H9 (cell line): ENCODE measurements around the gene FBXO31. TPM values are rescaled to one million over a fixed set of nuclear protein-coding genes. Genes with fewer than 3 reads are reported as not detected.

Experiments used
- DNase-seq: peaks from one replicate; pipeline ENCODE4 v3.0.0-alpha.2; 2017
- H2AFZ ChIP-seq: one replicate; pipeline ENCODE4 v1.6.1; 2013; ENCODE audit warnings: mild to moderate bottlenecking, low read length, control low read depth, moderate library complexity
- H2AK5ac ChIP-seq: 2 replicates; pipeline ENCODE4 v1.6.1; 2013; ENCODE audit warnings: low read length, control low read depth, mixed read lengths; ENCODE audit not compliant: insufficient read length
- H2BK120ac ChIP-seq: one replicate; pipeline ENCODE4 v1.6.1; 2013; ENCODE audit warnings: low read depth, mild to moderate bottlenecking, low read length, control low read depth, inconsistent platforms; ENCODE audit not compliant: poor library complexity, severe bottlenecking
- H2BK12ac ChIP-seq: 2 replicates; pipeline ENCODE4 v1.6.1; 2013; ENCODE audit warnings: low read length, control low read depth, mixed read lengths, low read depth; ENCODE audit not compliant: insufficient read length
- H2BK15ac ChIP-seq: 2 replicates; pipeline ENCODE4 v1.6.1; 2013; ENCODE audit warnings: low read depth, low read length, control low read depth
- H2BK20ac ChIP-seq: one replicate; pipeline ENCODE4 v1.6.1; 2013; ENCODE audit warnings: low read depth, mild to moderate bottlenecking, low read length, control low read depth, inconsistent platforms; ENCODE audit not compliant: poor library complexity, severe bottlenecking
- H2BK5ac ChIP-seq: 2 replicates; pipeline ENCODE4 v1.6.1; 2013; ENCODE audit warnings: low read length, control low read depth, mixed read lengths; ENCODE audit not compliant: insufficient read length
- H3K14ac ChIP-seq: 2 replicates; pipeline ENCODE4 v1.6.1; 2013; ENCODE audit warnings: low read length, control low read depth; ENCODE audit not compliant: insufficient read depth
- H3K18ac ChIP-seq: 2 replicates; pipeline ENCODE4 v1.6.1; 2013; ENCODE audit warnings: low read depth, mild to moderate bottlenecking, mixed read lengths, low read length, control low read depth; ENCODE audit not compliant: insufficient read length
- H3K23ac ChIP-seq: 2 replicates; pipeline ENCODE4 v1.6.1; 2013; ENCODE audit warnings: low read length, control low read depth, mixed read lengths, low read depth; ENCODE audit not compliant: insufficient read length
- H3K23me2 ChIP-seq: 2 replicates; pipeline ENCODE4 v1.6.1; 2013; ENCODE audit warnings: low read depth, mild to moderate bottlenecking, mixed read lengths, low read length, control low read depth; ENCODE audit not compliant: insufficient read length, poor library complexity, severe bottlenecking
- H3K27ac ChIP-seq: 2 replicates; pipeline ENCODE4 v1.5.1; 2013; ENCODE audit warnings: low read length, control low read depth, mixed read lengths, low read depth; ENCODE audit not compliant: insufficient read length
- H3K27me3 ChIP-seq: 2 replicates; pipeline ENCODE4 v1.6.1; 2013; ENCODE audit warnings: low read length, control low read depth, inconsistent platforms; ENCODE audit not compliant: insufficient read depth
- H3K4ac ChIP-seq: 2 replicates; pipeline ENCODE4 v1.6.1; 2013; ENCODE audit warnings: low read depth, mild to moderate bottlenecking, control low read depth, inconsistent platforms, low read length, moderate library complexity
- H3K4me1 ChIP-seq: 2 replicates; pipeline ENCODE4 v1.6.1; 2013; ENCODE audit warnings: low read length, control low read depth, inconsistent platforms; ENCODE audit not compliant: insufficient read depth
- H3K4me2 ChIP-seq: 2 replicates; pipeline ENCODE4 v1.6.1; 2013; ENCODE audit warnings: low read length, control low read depth, mixed read lengths; ENCODE audit not compliant: insufficient read length, insufficient read depth
- H3K56ac ChIP-seq: 2 replicates; pipeline ENCODE4 v1.6.1; 2013; ENCODE audit warnings: low read depth, mild to moderate bottlenecking, mixed read lengths, low read length, control low read depth; ENCODE audit not compliant: insufficient read length
- H3K79me1 ChIP-seq: 2 replicates; pipeline ENCODE4 v1.6.1; 2013; ENCODE audit warnings: low read depth, mild to moderate bottlenecking, moderate library complexity, low read length, control low read depth, inconsistent platforms; ENCODE audit not compliant: insufficient read depth, poor library complexity, severe bottlenecking
- H3K79me2 ChIP-seq: 2 replicates; pipeline ENCODE4 v1.6.1; 2013; ENCODE audit warnings: low read length, control low read depth, inconsistent platforms; ENCODE audit not compliant: insufficient read depth
- H3K9ac ChIP-seq: 2 replicates; pipeline ENCODE4 v1.6.1; 2013; ENCODE audit warnings: low read length, control low read depth, mixed read lengths; ENCODE audit not compliant: insufficient read length; ENCODE audit errors: extremely low read depth
- H3K9me3 ChIP-seq: one replicate; pipeline ENCODE4 v1.6.1; 2013; ENCODE audit warnings: low read depth, low read length, inconsistent platforms; ENCODE audit not compliant: control insufficient read depth
- H3T11ph ChIP-seq: one replicate; pipeline ENCODE4 v1.6.1; 2013; ENCODE audit warnings: mild to moderate bottlenecking, low read length, control low read depth, inconsistent platforms
- H4K20me1 ChIP-seq: one replicate; pipeline ENCODE4 v1.6.1; 2013; ENCODE audit not compliant: control insufficient read depth, insufficient read length, insufficient read depth
- H4K5ac ChIP-seq: 2 replicates; pipeline ENCODE4 v1.6.1; 2013; ENCODE audit warnings: low read depth, mild to moderate bottlenecking, mixed read lengths, low read length, control low read depth; ENCODE audit not compliant: insufficient read length
- H4K8ac ChIP-seq: replicated peaks from 2 replicates; pipeline ENCODE4 v1.6.1; 2013; ENCODE audit warnings: low read length, control low read depth, mixed read lengths, low read depth; ENCODE audit not compliant: insufficient read length
- H4K91ac ChIP-seq: 2 replicates; pipeline ENCODE4 v1.6.1; 2013; ENCODE audit warnings: low read depth, mild to moderate bottlenecking, moderate library complexity, mixed read lengths, low read length, control low read depth; ENCODE audit not compliant: insufficient read length
- H3K27ac Mint-ChIP-seq, 3 experiments: 2 replicates in 2 of 3; 3 replicates in 1 of 3; pipeline ENCODE4 v1.8.0; 2020 to 2021; ENCODE audit warnings: mixed read lengths in 3 of 3, mild to moderate bottlenecking in 1 of 3, moderate library complexity in 1 of 3
- H3K27me3 Mint-ChIP-seq: 2 replicates; pipeline ENCODE4 v1.8.0; 2021; ENCODE audit warnings: low read depth, mild to moderate bottlenecking, moderate library complexity, mixed read lengths
- H3K36me3 Mint-ChIP-seq, 3 experiments: 2 replicates in 2 of 3; 3 replicates in 1 of 3; pipeline ENCODE4 v1.8.0; 2020 to 2021; ENCODE audit warnings: low read depth in 3 of 3, mixed read lengths in 3 of 3; ENCODE audit not compliant: insufficient read depth in 1 of 3
- H3K4me1 Mint-ChIP-seq, 2 experiments: 2 replicates each; pipeline ENCODE4 v1.8.0; 2020; ENCODE audit warnings: mixed read lengths in 2 of 2
- H3K4me3 Mint-ChIP-seq, 2 experiments: 2 replicates in 1 of 2; 3 replicates in 1 of 2; pipeline ENCODE4 v1.8.0; 2020 to 2021; ENCODE audit warnings: mild to moderate bottlenecking in 2 of 2, mixed read lengths in 2 of 2, moderate library complexity in 1 of 2
- H3K9me3 Mint-ChIP-seq, 2 experiments: 2 replicates in 1 of 2; 3 replicates in 1 of 2; pipeline ENCODE4 v1.8.0; 2020; ENCODE audit warnings: mild to moderate bottlenecking in 2 of 2, mixed read lengths in 2 of 2, moderate library complexity in 1 of 2
- CTCF ChIP-seq: fragments of 200-600 bp; sonication (generic); conservative IDR thresholded peaks from 3 replicates; pipeline ENCODE4 v1.8.0; 2021; ENCODE audit warnings: antibody characterized with exemption, mild to moderate bottlenecking
- WGBS: extraction: QIAGEN DNeasy Blood & Tissue Kit; methylation state at CpG from one replicate; pipeline ENCODE4 v1.1.7; 2013; ENCODE audit warnings: missing lambda C conversion rate, low lambda C conversion rate, mixed read lengths; ENCODE audit not compliant: insufficient read length; ENCODE audit errors: extremely low coverage; 5-methylcytosine and 5-hydroxymethylcytosine counted together
- total RNA-seq: library from RNA; stranded (reverse); gene quantifications from 2 replicates; pipeline ENCODE4 v1.2.1, GENCODE V29; 2021

Gene FBXO31
- total RNA-seq, 1 experiment from 2014 or later: 24.2 TPM

GRCh38 chr16:87286839-87287626 lies 96.5 kb downstream of the FBXO31 start:
- Mint-ChIP-seq H3K9me3 (peaks cover 8 to 10% of the 10 kb centered on the region in 2 experiments; a peak in 4 of 5 replicates), H3K4me1 (peaks cover 0 to 2% of the 10 kb centered on the region in 2 experiments; a peak in 1 of 4 replicates), H3K27ac (no peak overlapping the region), H3K4me3 (no peak overlapping the region), H3K27me3 (peaks cover 4% of the 10 kb centered on the region), H3K36me3 (peaks cover 3 to 5% (median 4%) of the 10 kb centered on the region in 3 experiments; a peak in 6 of 7 replicates)
- no peaks in the 10 kb centered on the region for H3K27me3 ChIP-seq
- peaks cover 2% of the 10 kb centered on the region for H3K9me3 ChIP-seq
- no peak overlapping the region for H2BK15ac ChIP-seq
- H3K14ac ChIP-seq: no peak overlapping the region
- no peak overlapping the region for H3K18ac ChIP-seq
- no peak for DNase-seq
- no peak overlapping the region for H3K56ac ChIP-seq
- no peaks in the 10 kb centered on the region for H3K23me2 ChIP-seq
- no peak overlapping the region for H3K23ac ChIP-seq
- H3K4me1 ChIP-seq: no peaks in the 10 kb centered on the region
- no peak overlapping the region for H2BK20ac ChIP-seq
- no peak overlapping the region for H4K5ac ChIP-seq
- no peak overlapping the region for H3K9ac ChIP-seq
- H3K79me2 ChIP-seq: no peaks in the 10 kb centered on the region
- H2AK5ac ChIP-seq: no peak overlapping the region
- no peak overlapping the region for H4K91ac ChIP-seq
- no peak overlapping the region for H4K8ac ChIP-seq
- no peak overlapping the region for H2AFZ ChIP-seq
- H3K79me1 ChIP-seq: no peaks in the 10 kb centered on the region
- H4K20me1 ChIP-seq: no peaks in the 10 kb centered on the region
- H3K4ac ChIP-seq: no peak overlapping the region
- no CpG with 5 or more reads among the region's 8 CpGs for WGBS
- no peak overlapping the region for H3T11ph ChIP-seq
- no peak overlapping the region for H2BK12ac ChIP-seq
- H2BK5ac ChIP-seq: no peak overlapping the region
- H3K4me2 ChIP-seq: no peak overlapping the region
- H2BK120ac ChIP-seq: no peak overlapping the region
- TF ChIP-seq CTCF: no peak
- no peak overlapping the region for H3K27ac ChIP-seq
